Activated effector memory CD4-positive, alpha-beta T cell treated with anti-CD3 and anti-CD28 coated beads, Interleukin-2, amount 50 U/mL, for 16 hours (primary cell): ENCODE data around the gene LRP1-AS.

Experiments used
- DNase-seq: peaks from one replicate; pipeline ENCODE4 v3.0.0-alpha.2; 2020

Gene LRP1-AS

GRCh38 chr12:57146961-57147944 is at the start of gene LRP1-AS:
LRP1-AS (minus strand) TSS chr12:57147619.
- no peak for DNase-seq

- DNase-seq: no peak
Measured at GRCh38 chr12:57196956-57197355, 49.5 kb upstream of the LRP1-AS start.

- no peak for DNase-seq
Measured at GRCh38 chr12:57196439-57196838, 49.0 kb upstream of the LRP1-AS start.

- no peak for DNase-seq
Measured at GRCh38 chr12:57195611-57196371, 48.4 kb upstream of the LRP1-AS start.

GRCh38 chr12:57195186-57195585 is 47.8 kb upstream of the LRP1-AS start:
- no peak for DNase-seq

GRCh38 chr12:57194253-57194652 is 46.8 kb upstream of the LRP1-AS start:
- DNase-seq: no peak

- DNase-seq: no peak
Measured at GRCh38 chr12:57193706-57194245, 46.4 kb upstream of the LRP1-AS start.

GRCh38 chr12:57192920-57193319 is 45.5 kb upstream of the LRP1-AS start:
- DNase-seq: no peak

GRCh38 chr12:57191410-57191809 is 44.0 kb upstream of the LRP1-AS start:
- DNase-seq: no peak

GRCh38 chr12:57190821-57191220 is 43.4 kb upstream of the LRP1-AS start:
- no peak for DNase-seq

- no peak for DNase-seq
Measured at GRCh38 chr12:57190037-57190436, 42.6 kb upstream of the LRP1-AS start.

- no peak for DNase-seq
Measured at GRCh38 chr12:57188090-57188425, 40.6 kb upstream of the LRP1-AS start.

- no peak for DNase-seq
Measured at GRCh38 chr12:57187222-57188089, 40.0 kb upstream of the LRP1-AS start.

GRCh38 chr12:57185906-57186508 is 38.6 kb upstream of the LRP1-AS start:
- DNase-seq: no peak

- no peak for DNase-seq
Measured at GRCh38 chr12:57185403-57185802, 38.0 kb upstream of the LRP1-AS start.

GRCh38 chr12:57183939-57184725 is 36.7 kb upstream of the LRP1-AS start:
- DNase-seq: no peak

- DNase-seq: peak; percentile 92
Measured at GRCh38 chr12:57182918-57183575, 35.6 kb upstream of the LRP1-AS start.

- no peak for DNase-seq
Measured at GRCh38 chr12:57181561-57182155, 34.2 kb upstream of the LRP1-AS start.

GRCh38 chr12:57181072-57181471 is 33.7 kb upstream of the LRP1-AS start:
- no peak for DNase-seq

GRCh38 chr12:57180321-57180989 is 33.0 kb upstream of the LRP1-AS start:
- DNase-seq: no peak
